ENCODE data around the gene CCT4.
A peak's percentile ranks its signal among the peaks of the same experiment; 100 is the strongest.
"Not testable (repeated sequence)": the region's sequence is repeated elsewhere in the genome, so short reads cannot be mapped to it uniquely, and the experiment has no call there.

Gene CCT4

DNA sequence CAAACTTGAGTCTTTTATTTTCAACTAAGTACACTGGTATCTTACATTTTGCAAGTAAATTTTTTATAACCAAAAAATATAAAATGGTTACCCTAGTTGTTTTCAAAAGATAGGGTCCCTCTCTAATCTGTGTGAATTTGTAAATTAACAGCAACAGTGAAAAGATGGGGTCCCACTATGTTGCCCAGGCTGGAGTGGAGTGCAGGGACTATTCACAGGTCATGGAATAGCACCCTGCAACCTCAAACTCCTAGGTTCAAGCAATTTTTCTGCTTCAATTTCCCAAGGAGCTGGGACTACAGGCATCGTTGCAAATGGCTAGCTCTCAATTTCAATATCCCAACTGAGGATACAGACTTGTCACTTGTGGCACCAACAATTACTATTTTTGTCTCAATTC lies 12.1 kb downstream of the CCT4 start:
- no peak overlapping the region for H3K4me3 ChIP-seq (ENCODE audit: low read depth in 1 of 2, low read length in 2 of 2)
- H3K27ac ChIP-seq (ENCODE audit: low read depth, low read length) = no peak overlapping the region
- H3K36me3 ChIP-seq (ENCODE audit: insufficient read depth, low read length) = peaks cover 76% of the 10 kb centered on the region

GRCh38 chr2:61866482-61867089 lies 21.9 kb downstream of the CCT4 start:
- not testable (repeated sequence) for H3K27me3 ChIP-seq (ENCODE audit: control insufficient read depth in 1 of 2, insufficient read depth in 2 of 2, low read length in 2 of 2); H3K4me3 ChIP-seq (ENCODE audit: low read depth in 1 of 2, low read length in 2 of 2); H3K27ac ChIP-seq (ENCODE audit: low read depth, low read length); H3K4me1 ChIP-seq (ENCODE audit: insufficient read depth, low read length); H3K9me3 ChIP-seq (ENCODE audit: low read length); H3K9ac ChIP-seq (ENCODE audit: low read length)
- peaks cover 48% of the 10 kb centered on the region for H3K36me3 ChIP-seq (ENCODE audit: insufficient read depth, low read length)

More for the DNA sequence above, 12.1 kb downstream of the CCT4 start:
- Histone ChIP-seq H3K9me3 (ENCODE audit: low read length) (no peaks in the 10 kb centered on the region), H3K27me3 (ENCODE audit: control insufficient read depth in 1 of 2, insufficient read depth in 2 of 2, low read length in 2 of 2) (no peaks in the 10 kb centered on the region), H3K9ac (ENCODE audit: low read length) (no peak overlapping the region), H3K4me1 (ENCODE audit: insufficient read depth, low read length) (no peaks in the 10 kb centered on the region)

DNA sequence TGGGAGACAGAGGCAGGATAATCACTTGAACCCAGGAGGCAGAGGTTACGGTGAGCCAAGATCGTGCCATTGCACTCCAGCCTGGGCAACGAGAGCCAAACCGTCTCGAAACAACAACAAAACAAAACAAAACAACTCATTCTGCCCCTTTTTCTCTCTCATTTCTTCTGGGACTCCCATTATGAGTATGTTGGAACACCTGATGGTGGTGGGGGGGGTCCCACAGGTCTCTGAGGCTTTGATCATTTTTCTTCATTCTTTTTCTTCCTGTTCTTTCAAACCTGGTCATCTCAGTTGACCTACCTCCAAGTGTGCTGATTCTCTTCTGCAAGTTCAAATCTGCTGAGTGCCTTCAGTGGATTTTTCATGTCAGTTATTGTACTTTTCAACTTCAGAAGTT lies 26.4 kb downstream of the CCT4 start:
- H3K27ac ChIP-seq (ENCODE audit: low read depth, low read length) = no peak overlapping the region
- no peaks in the 10 kb centered on the region for H3K9me3 ChIP-seq (ENCODE audit: low read length)
- H3K4me3 ChIP-seq (ENCODE audit: low read depth in 1 of 2, low read length in 2 of 2) = no peak overlapping the region
- H3K4me1 ChIP-seq (ENCODE audit: insufficient read depth, low read length) = no peaks in the 10 kb centered on the region
- H3K27me3 ChIP-seq (ENCODE audit: control insufficient read depth in 1 of 2, insufficient read depth in 2 of 2, low read length in 2 of 2) = no peaks in the 10 kb centered on the region
- no peak overlapping the region for H3K9ac ChIP-seq (ENCODE audit: low read length)
- peaks cover 26% of the 10 kb centered on the region for H3K36me3 ChIP-seq (ENCODE audit: insufficient read depth, low read length)

DNA sequence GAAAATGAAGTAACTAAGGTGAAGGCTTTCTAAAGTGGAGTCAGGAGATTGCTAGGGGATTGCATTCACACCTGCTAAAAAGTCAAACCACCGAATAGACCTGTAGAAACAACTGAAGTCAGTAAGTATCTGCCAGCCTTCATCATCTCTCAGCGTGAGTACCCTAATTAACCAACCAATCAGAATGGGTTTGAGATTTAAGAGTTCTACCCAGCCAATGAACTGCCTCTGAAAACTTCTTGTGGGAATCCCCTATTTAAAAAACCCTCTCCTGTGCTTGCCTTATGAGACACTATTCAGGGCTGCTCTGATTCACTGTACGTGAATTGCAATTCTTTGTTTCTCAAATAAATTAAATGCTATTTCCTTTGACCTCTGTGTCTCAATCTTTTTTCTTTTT lies 31.2 kb downstream of the CCT4 start:
- Histone ChIP-seq H3K36me3 (ENCODE audit: insufficient read depth, low read length) (no peaks in the 10 kb centered on the region), H3K4me3 (ENCODE audit: low read depth in 1 of 2, low read length in 2 of 2) (no peak overlapping the region), H3K9me3 (ENCODE audit: low read length) (no peaks in the 10 kb centered on the region), H3K4me1 (ENCODE audit: insufficient read depth, low read length) (peaks cover 8% of the 10 kb centered on the region), H3K27ac (ENCODE audit: low read depth, low read length) (no peak overlapping the region), H3K27me3 (ENCODE audit: control insufficient read depth in 1 of 2, insufficient read depth in 2 of 2, low read length in 2 of 2) (no peaks in the 10 kb centered on the region), H3K9ac (ENCODE audit: low read length) (no peak overlapping the region)

DNA sequence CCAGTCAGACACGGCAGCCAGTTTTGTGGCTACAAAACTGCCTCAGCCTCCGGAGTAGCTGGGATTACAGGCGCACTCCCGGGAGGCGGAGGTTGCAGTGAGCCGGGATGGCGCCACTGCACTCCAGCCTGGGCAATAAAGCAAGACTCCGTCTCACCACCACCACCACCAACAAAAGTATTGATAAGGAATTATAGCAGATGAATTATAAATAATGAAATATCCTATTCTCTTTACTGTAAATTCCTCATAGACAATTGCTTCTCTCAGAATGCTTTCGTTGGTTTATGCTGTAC lies 33.2 kb downstream of the CCT4 start:
- H3K9ac ChIP-seq (ENCODE audit: low read length) = peak overlapping the region; percentile 49
- no peaks in the 10 kb centered on the region for H3K9me3 ChIP-seq (ENCODE audit: low read length)
- no peaks in the 10 kb centered on the region for H3K27me3 ChIP-seq (ENCODE audit: control insufficient read depth in 1 of 2, insufficient read depth in 2 of 2, low read length in 2 of 2)
- no peak overlapping the region for H3K27ac ChIP-seq (ENCODE audit: low read depth, low read length)
- H3K36me3 ChIP-seq (ENCODE audit: insufficient read depth, low read length) = no peaks in the 10 kb centered on the region
- peak overlapping the region in 1 of 2 donors; percentile 100 for H3K4me3 ChIP-seq (ENCODE audit: low read depth in 1 of 2, low read length in 2 of 2)
- peaks cover 8% of the 10 kb centered on the region for H3K4me1 ChIP-seq (ENCODE audit: insufficient read depth, low read length)

DNA sequence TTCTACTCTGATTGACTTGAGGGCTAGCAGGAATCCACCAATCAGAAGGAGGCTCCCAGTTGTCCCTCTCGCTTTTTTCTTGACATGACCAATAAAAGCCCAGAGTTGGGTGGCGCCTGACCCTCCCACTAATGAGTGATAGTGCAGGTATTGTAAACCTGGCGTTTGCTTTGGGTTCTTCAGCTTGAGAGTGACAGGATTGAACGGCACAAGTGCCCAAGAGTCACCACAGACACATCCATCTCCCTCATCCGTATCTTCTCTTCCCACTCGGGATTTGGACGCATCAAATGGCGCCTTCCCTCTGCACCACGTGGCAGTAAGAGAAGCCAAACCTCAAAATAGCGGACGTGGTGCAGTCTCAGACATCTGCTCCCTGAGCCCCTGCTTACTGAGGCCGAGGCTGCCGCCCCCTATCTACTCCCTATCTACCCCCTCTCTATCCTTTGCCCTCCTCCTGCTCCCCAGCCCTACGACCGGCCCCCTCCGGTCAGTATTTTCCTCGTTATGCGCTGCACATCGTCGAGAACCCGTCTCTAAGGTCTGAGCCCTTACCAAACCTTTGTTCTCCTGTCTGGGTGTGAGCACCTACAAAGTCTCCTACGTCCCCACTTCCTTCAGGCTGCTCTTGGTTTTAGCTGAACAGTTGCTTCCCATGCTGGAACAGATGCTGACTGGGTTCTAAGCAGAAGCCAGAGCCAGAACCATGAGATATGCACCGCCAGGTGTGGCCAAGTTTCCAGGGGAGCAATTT lies 33.7 kb downstream of the CCT4 start:
- peak overlapping the region; percentile 72 to 100 for H3K4me3 ChIP-seq (ENCODE audit: low read depth in 1 of 2, low read length in 2 of 2)
- H3K9me3 ChIP-seq (ENCODE audit: low read length) = no peaks in the 10 kb centered on the region
- peak overlapping the region; percentile 85 for H3K27ac ChIP-seq (ENCODE audit: low read depth, low read length)
- peaks cover 8% of the 10 kb centered on the region for H3K4me1 ChIP-seq (ENCODE audit: insufficient read depth, low read length)
- H3K9ac ChIP-seq (ENCODE audit: low read length) = peak overlapping the region; percentile 49
- H3K36me3 ChIP-seq (ENCODE audit: insufficient read depth, low read length) = no peaks in the 10 kb centered on the region
- no peaks in the 10 kb centered on the region for H3K27me3 ChIP-seq (ENCODE audit: control insufficient read depth in 1 of 2, insufficient read depth in 2 of 2, low read length in 2 of 2)

DNA sequence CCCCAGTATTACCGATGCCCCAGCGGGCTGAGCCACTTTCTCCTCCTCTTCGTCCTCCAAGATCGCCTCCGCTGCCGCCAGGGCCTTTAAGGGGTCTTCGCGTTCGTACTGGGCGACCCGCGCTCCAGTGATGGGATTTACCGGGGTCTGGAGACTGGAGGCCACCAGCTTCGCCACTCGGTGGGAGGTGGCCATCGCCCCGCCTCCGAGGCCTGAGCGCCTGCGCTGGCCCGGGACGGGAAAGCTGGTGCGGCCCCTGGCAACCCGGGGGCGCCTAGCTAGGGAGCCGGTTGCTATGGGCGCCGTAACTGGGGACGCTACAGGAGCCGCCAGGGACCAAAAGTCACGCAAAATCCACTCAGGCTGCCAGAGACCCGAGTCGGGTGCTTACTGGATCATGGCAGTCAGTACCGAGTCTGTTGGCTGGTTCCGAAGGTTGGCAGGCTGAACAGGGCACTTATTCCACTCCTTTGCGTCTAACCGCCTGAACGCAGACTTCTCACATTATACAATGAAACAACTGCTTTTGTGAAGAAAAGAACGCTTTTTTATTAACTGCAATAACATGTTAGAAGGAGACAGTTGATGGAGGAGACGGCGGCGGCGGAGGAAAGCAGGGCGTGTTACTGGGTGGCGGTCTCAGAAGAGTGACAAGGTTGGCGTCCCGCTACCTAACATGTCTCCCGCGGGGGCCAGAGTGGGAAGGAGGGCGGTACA lies 34.5 kb downstream of the CCT4 start, which contains the start of gene FAM161A:
Gene FAM161A (minus strand): TSS at position 214 of the 717 bp plus-strand sequence. CDS start 19 bp downstream, at position 195.
- peak within 1 kb of the TSS; percentile 85 for H3K27ac ChIP-seq (ENCODE audit: low read depth, low read length)
- peaks cover 8% of the 10 kb centered on the region for H3K4me1 ChIP-seq (ENCODE audit: insufficient read depth, low read length)
- peak within 1 kb of the TSS; percentile 72 to 100 for H3K4me3 ChIP-seq (ENCODE audit: low read depth in 1 of 2, low read length in 2 of 2)
- no peaks in the 10 kb centered on the region for H3K36me3 ChIP-seq (ENCODE audit: insufficient read depth, low read length)
- no peaks in the 10 kb centered on the region for H3K27me3 ChIP-seq (ENCODE audit: control insufficient read depth in 1 of 2, insufficient read depth in 2 of 2, low read length in 2 of 2)
- H3K9ac ChIP-seq (ENCODE audit: low read length) = peak within 1 kb of the TSS; percentile 49
- H3K9me3 ChIP-seq (ENCODE audit: low read length) = no peaks in the 10 kb centered on the region

DNA sequence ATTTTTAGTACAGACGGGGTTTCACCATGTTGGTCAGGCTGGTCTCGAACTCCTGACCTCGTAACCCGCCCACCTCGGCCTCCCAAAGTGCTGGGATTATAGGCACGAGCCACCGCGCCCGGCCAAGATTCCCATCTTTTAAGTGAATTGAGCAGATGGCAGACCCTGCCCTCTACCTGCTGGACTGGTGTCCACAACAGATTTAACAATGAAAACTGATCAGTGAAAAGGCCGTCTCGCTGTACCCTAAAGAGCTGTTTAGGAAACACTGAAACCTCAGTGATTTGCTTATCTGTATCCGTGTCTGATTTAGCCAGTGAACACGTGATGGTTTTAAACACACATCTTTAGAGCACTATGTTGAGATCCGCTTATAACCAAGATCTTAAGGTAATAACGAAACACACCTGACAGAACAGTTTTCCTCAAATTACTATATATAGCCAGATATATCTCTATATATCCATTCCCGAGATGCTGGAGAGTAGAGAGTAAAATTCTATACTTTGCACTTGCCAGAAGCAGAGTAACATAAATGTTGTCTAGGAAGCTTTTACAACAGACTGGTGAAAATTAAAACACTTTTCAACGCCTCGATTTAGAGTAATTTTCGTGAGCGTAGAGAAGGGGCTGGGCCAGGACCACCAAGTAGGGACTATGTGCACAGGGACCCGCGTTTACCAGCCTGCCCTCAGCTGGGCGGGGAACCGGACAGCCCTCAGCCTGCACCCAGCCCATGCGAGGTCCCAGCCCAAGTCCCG lies 35.2 kb downstream of the CCT4 start:
- no peaks in the 10 kb centered on the region for H3K9me3 ChIP-seq (ENCODE audit: low read length)
- H3K27ac ChIP-seq (ENCODE audit: low read depth, low read length) = peak overlapping the region; percentile 85
- H3K9ac ChIP-seq (ENCODE audit: low read length) = peak overlapping the region; percentile 49
- H3K4me1 ChIP-seq (ENCODE audit: insufficient read depth, low read length) = peaks cover 8% of the 10 kb centered on the region
- peak overlapping the region; percentile 72 to 100 for H3K4me3 ChIP-seq (ENCODE audit: low read depth in 1 of 2, low read length in 2 of 2)
- no peaks in the 10 kb centered on the region for H3K36me3 ChIP-seq (ENCODE audit: insufficient read depth, low read length)
- no peaks in the 10 kb centered on the region for H3K27me3 ChIP-seq (ENCODE audit: control insufficient read depth in 1 of 2, insufficient read depth in 2 of 2, low read length in 2 of 2)

- H3K4me1 ChIP-seq (ENCODE audit: insufficient read depth, low read length); H3K27me3 ChIP-seq (ENCODE audit: control insufficient read depth in 1 of 2, insufficient read depth in 2 of 2, low read length in 2 of 2); H3K4me3 ChIP-seq (ENCODE audit: low read depth in 1 of 2, low read length in 2 of 2); H3K27ac ChIP-seq (ENCODE audit: low read depth, low read length); H3K36me3 ChIP-seq (ENCODE audit: insufficient read depth, low read length); H3K9ac ChIP-seq (ENCODE audit: low read length); H3K9me3 ChIP-seq (ENCODE audit: low read length): not testable (repeated sequence)
Measured at GRCh38 chr2:61851270-61851669, 37.2 kb downstream of the CCT4 start.

- Histone ChIP-seq H3K36me3 (ENCODE audit: insufficient read depth, low read length) (no peaks in the 10 kb centered on the region), H3K9ac (ENCODE audit: low read length) (no peak overlapping the region), H3K4me1 (ENCODE audit: insufficient read depth, low read length) (no peaks in the 10 kb centered on the region), H3K27ac (ENCODE audit: low read depth, low read length) (no peak overlapping the region), H3K4me3 (ENCODE audit: low read depth in 1 of 2, low read length in 2 of 2) (no peak overlapping the region), H3K27me3 (ENCODE audit: control insufficient read depth in 1 of 2, insufficient read depth in 2 of 2, low read length in 2 of 2) (no peaks in the 10 kb centered on the region), H3K9me3 (ENCODE audit: low read length) (no peaks in the 10 kb centered on the region)
Measured at GRCh38 chr2:61845320-61845719, 43.1 kb downstream of the CCT4 start.

DNA sequence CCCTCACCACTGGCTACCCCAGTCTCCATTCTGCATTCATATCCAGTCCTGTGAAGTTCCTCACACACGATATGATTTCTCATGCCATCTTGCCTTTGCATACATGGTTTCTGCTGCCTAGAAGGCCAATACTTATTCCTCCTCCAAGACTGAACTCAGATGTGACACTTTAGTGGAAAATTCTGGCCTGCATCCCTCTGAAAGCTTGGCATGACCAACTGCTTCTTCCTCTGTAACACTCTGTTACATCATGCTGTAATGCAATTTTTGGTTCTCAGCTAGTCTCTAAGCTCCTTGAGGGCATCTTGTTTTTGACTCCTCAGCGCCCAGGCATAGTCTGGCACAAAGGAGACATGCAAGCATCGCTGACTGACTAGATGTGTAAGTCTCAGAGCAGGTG lies 47.2 kb downstream of the CCT4 start:
- H3K4me3 ChIP-seq (ENCODE audit: low read depth in 1 of 2, low read length in 2 of 2) = no peak overlapping the region
- H3K9ac ChIP-seq (ENCODE audit: low read length) = no peak overlapping the region
- no peak overlapping the region for H3K27ac ChIP-seq (ENCODE audit: low read depth, low read length)
- H3K4me1 ChIP-seq (ENCODE audit: insufficient read depth, low read length) = no peaks in the 10 kb centered on the region
- H3K36me3 ChIP-seq (ENCODE audit: insufficient read depth, low read length) = no peaks in the 10 kb centered on the region
- H3K27me3 ChIP-seq (ENCODE audit: control insufficient read depth in 1 of 2, insufficient read depth in 2 of 2, low read length in 2 of 2) = no peaks in the 10 kb centered on the region
- no peaks in the 10 kb centered on the region for H3K9me3 ChIP-seq (ENCODE audit: low read length)
